HG03442 (cell line): ENCODE data around the gene RNF220.
"Not testable (repeated sequence)": the region's sequence is repeated elsewhere in the genome, so short reads cannot be mapped to it uniquely, and the experiment has no call there.

ENCODE experiments used
- ATAC-seq: cut with Tn5 transposase; IDR thresholded peaks from one replicate; pipeline ENCODE4 v1.9.1; 2021; ENCODE audit warnings: mild to moderate bottlenecking, moderate library complexity; ENCODE audit not compliant: unreplicated experiment

RNF220 gene

DNA sequence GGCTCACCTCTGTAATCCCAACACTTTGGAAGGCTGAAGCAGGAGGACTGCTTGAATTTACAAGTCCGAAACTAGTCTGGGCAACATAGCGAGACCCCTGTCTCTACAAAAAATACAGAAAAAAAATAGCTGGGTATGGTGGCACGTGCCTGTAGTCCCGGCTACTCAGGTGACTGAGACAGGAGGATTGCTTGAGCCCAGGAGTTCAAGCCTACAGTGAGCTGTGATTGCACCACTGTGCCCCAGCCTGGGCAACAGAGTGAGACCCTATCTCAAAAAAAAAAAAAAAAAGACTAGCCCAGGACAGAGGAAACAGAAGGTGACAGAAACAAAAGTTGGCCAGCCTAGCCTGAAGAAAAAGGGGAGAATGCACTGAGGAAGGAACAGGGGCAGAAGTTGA, 290.6 kb downstream of the RNF220 start:
- ATAC-seq = no peak

DNA sequence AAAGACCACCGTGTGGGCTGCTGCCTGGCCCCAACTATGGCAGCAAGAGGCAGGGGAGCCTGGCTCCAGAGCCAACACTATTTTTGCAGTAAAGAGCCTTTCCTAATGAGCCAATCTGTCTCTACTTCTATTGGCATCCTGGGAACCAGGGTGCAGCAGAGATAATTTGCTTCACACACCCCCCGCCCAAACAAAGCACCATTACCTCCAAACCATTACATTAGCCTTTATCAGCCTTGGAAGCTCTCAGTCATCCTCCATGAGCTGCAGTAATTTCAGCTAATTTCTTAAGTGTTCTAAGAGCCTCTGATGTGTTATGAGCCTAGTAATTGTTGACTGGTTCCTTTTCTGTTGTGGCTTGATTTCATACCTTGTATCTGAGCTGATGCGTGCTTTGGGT, 291.0 kb downstream of the RNF220 start:
- no peak for ATAC-seq

DNA sequence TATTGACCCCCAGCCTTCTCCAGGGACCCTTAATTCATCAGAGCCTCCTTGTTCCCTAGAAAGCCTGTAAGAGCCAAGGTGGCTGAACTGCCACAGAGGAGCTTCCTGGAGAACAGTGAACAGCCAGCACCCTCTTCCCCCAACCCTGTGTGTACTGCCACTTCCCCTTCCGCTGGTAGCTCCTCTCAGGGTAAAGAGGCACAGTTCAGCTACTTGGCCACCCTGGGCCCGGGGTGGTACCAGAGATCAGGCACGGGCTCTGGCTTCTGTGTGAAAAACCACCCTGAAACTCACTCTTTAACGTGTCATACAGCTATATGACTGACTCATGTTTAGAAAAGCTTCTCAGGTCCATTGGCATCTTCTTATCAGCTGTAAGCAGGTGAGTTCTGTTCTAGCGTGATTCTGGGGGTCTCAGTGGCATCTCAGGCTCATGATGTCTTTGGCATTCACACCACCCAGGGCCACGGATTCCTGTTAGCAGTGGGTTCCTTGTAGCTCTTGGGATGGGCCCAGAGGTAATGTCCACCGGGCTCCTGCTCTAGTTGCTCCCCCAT, 291.8 kb downstream of the RNF220 start:
- ATAC-seq = no peak

- ATAC-seq = no peak
Observed at GRCh38 chr1:44698138-44698537, 293.1 kb downstream of the RNF220 start.

GRCh38 chr1:44699375-44699774, 294.3 kb downstream of the RNF220 start:
- ATAC-seq = not testable (repeated sequence)

DNA sequence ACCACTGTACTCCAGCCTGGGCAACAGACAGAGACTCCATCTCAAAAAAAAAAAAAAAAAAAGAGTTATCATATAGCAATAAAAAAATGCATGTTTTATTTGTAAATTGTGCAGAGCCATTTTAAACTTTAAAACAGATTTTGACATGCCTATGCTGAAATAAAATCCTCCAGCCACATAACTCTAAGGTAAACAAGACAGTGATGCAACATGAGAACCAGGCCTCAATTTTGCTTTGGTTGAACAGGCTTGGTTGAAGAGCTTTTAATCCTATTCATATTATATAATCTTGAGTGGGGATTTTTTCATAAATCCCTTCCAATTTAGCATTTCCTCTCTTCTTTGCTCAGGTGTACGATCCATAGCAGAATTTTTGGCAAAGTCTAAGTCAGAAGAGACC, 295.5 kb downstream of the RNF220 start:
- no peak for ATAC-seq

- ATAC-seq = no peak
Observed at GRCh38 chr1:44701141-44701573, 296.1 kb downstream of the RNF220 start.
